ENCODE data around the gene DRD5.
"Not testable (repeated sequence)": the region's sequence is repeated elsewhere in the genome, so short reads cannot be mapped to it uniquely, and the experiment has no call there.

Gene DRD5

GRCh38 chr4:9769321-9769720 lies 12.1 kb upstream of the DRD5 start:
- no peak overlapping the region for H3K27ac ChIP-seq
- H4K20me1 ChIP-seq: no peaks in the 10 kb centered on the region
- H3K4me3 ChIP-seq: no peak overlapping the region
- H3K9ac ChIP-seq: no peak overlapping the region
- H3K27me3 ChIP-seq: no peaks in the 10 kb centered on the region
- no peaks in the 10 kb centered on the region for H3K36me3 ChIP-seq
- no peaks in the 10 kb centered on the region for H3K4me1 ChIP-seq
- no peak overlapping the region for H3K4me2 ChIP-seq
- H3K9me3 ChIP-seq: no peaks in the 10 kb centered on the region
- TF ChIP-seq Cebpa-rat (IDR thresholded peaks at IDR 0.05): no peak

DNA sequence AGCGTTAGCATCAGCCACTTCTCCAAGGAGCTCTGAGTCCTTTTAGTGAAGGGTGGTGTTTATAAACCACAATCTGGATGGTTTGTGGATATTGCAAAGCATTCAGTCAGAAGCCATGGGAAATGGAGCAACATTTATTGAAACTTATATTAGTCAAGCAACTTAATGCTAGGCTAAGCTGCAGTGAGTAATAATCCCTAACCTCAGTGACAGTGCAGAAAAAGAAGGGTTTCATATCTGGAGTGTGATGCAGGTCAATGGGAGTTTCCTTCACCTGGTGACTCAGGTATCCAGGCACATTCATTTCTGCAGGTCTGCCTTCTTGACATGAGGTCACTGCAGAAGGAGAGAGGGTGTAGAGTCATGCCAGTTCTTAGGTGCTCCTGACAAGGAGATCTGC lies 10.4 kb upstream of the DRD5 start:
- TF ChIP-seq Cebpa-rat (IDR thresholded peaks at IDR 0.05): no peak

GRCh38 chr4:9773471-9773870 lies 8.0 kb upstream of the DRD5 start:
- H3K36me3 ChIP-seq: no peaks in the 10 kb centered on the region
- no peaks in the 10 kb centered on the region for H4K20me1 ChIP-seq
- H3K4me3 ChIP-seq: no peak overlapping the region
- no peak overlapping the region for H3K4me2 ChIP-seq
- no peak overlapping the region for H3K27ac ChIP-seq
- H3K4me1 ChIP-seq: peaks cover 12% of the 10 kb centered on the region
- H3K9ac ChIP-seq: no peak overlapping the region
- no peak for TF ChIP-seq Cebpa-rat (IDR thresholded peaks at IDR 0.05)
- no peaks in the 10 kb centered on the region for H3K9me3 ChIP-seq
- no peaks in the 10 kb centered on the region for H3K27me3 ChIP-seq

More for the DNA sequence above, 10.4 kb upstream of the DRD5 start:
- no peaks in the 10 kb centered on the region for H4K20me1 ChIP-seq
- no peak overlapping the region for H3K27ac ChIP-seq
- H3K9ac ChIP-seq: no peak overlapping the region
- no peaks in the 10 kb centered on the region for H3K4me1 ChIP-seq
- H3K36me3 ChIP-seq: no peaks in the 10 kb centered on the region
- no peaks in the 10 kb centered on the region for H3K9me3 ChIP-seq
- no peak overlapping the region for H3K4me3 ChIP-seq
- no peaks in the 10 kb centered on the region for H3K27me3 ChIP-seq
- H3K4me2 ChIP-seq: no peak overlapping the region

DNA sequence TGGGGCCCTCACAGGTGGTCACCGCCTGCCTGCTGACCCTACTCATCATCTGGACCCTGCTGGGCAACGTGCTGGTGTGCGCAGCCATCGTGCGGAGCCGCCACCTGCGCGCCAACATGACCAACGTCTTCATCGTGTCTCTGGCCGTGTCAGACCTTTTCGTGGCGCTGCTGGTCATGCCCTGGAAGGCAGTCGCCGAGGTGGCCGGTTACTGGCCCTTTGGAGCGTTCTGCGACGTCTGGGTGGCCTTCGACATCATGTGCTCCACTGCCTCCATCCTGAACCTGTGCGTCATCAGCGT lies 652 bp downstream of the DRD5 start:
- Histone ChIP-seq H3K27ac (no peak overlapping the region), H3K9me3 (peaks cover 18% of the 10 kb centered on the region), H3K27me3 (no peaks in the 10 kb centered on the region), H4K20me1 (no peaks in the 10 kb centered on the region), H3K9ac (no peak overlapping the region), H3K4me3 (no peak overlapping the region), H3K36me3 (no peaks in the 10 kb centered on the region), H3K4me1 (peaks cover 13% of the 10 kb centered on the region), H3K4me2 (no peak overlapping the region)
- TF ChIP-seq Cebpa-rat (IDR thresholded peaks at IDR 0.05): no peak

DNA sequence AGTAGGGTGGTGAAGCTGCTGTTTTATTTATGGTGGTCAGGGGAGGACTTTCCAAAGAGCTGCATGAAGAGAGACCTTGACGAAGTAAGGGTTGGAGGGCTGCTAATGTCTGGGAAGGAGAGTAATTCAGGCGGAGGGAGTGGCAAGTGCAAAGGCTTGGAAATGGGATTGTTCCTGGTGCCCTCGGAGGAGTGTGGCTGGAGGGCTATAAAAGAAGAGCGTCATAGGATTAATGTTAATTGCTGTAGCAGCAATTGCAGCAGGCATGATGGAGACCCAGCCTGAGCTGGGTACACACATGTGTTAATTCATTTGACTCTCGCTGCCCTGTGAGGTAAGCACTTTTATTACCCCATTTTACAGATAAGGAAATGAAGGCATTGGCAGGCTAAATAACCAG lies 4.5 kb downstream of the DRD5 start:
- not testable (repeated sequence) for H3K4me2 ChIP-seq, H3K4me1 ChIP-seq, H4K20me1 ChIP-seq, H3K36me3 ChIP-seq, H3K9ac ChIP-seq, H3K27ac ChIP-seq, H3K27me3 ChIP-seq, H3K4me3 ChIP-seq
- H3K9me3 ChIP-seq: peaks cover 16% of the 10 kb centered on the region

DNA sequence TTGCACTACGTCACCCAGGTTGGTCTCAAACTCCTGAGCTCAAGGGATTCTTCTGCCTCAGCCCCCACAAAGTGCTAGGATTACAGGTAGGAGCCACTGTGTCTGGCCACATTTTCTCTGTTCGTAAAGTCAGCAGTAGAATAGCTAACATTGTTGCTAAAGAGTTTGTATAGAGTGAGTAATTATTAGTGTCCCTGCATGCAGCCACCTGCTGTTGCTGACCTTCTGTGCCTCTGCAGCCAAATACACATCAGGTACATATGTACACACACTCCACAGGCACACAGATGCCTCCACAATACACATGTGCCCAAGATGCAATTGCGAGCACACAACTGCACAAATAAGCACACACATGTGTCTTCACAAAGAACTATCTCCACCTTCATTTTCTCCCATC lies 10.9 kb downstream of the DRD5 start:
- Histone ChIP-seq H3K27ac (no peak overlapping the region), H4K20me1 (no peaks in the 10 kb centered on the region), H3K36me3 (no peaks in the 10 kb centered on the region), H3K4me2 (no peak overlapping the region), H3K9me3 (no peaks in the 10 kb centered on the region), H3K27me3 (no peaks in the 10 kb centered on the region), H3K9ac (no peak overlapping the region), H3K4me1 (no peaks in the 10 kb centered on the region), H3K4me3 (no peak overlapping the region)
- TF ChIP-seq Cebpa-rat (IDR thresholded peaks at IDR 0.05): no peak

GRCh38 chr4:9796641-9797040 lies 15.2 kb downstream of the DRD5 start:
- not testable (repeated sequence) for H3K4me2 ChIP-seq, H3K27ac ChIP-seq, H3K36me3 ChIP-seq, H4K20me1 ChIP-seq, H3K9ac ChIP-seq, H3K9me3 ChIP-seq, H3K27me3 ChIP-seq, H3K4me3 ChIP-seq
- peaks cover 11% of the 10 kb centered on the region for H3K4me1 ChIP-seq

DNA sequence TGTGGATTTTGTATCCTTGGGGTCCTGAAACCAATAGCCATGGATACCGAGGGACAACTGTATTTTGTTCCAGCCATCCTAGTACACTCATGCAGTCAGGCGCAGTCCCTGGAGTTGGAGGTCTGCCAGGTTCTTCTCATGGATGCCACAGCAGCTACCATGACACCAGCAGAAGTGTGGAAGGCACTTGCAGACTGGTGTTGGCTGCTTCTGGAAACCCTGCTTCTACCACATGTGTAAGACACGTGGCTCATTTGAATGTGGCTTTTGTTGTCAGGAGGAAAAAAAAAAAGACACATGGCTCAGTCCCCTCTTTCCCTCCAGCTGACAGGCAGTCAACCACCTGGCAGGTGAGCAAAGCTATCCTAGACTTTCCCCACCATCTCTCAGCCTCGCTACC lies 19.4 kb downstream of the DRD5 start:
- Histone ChIP-seq H3K36me3 (no peaks in the 10 kb centered on the region), H3K9me3 (no peaks in the 10 kb centered on the region), H3K9ac (no peak overlapping the region), H3K27me3 (no peaks in the 10 kb centered on the region), H4K20me1 (no peaks in the 10 kb centered on the region), H3K4me1 (peaks cover 14% of the 10 kb centered on the region), H3K27ac (no peak overlapping the region), H3K4me3 (no peak overlapping the region), H3K4me2 (peak overlapping the region; percentile 44)
- no peak for TF ChIP-seq Cebpa-rat (IDR thresholded peaks at IDR 0.05)

DNA sequence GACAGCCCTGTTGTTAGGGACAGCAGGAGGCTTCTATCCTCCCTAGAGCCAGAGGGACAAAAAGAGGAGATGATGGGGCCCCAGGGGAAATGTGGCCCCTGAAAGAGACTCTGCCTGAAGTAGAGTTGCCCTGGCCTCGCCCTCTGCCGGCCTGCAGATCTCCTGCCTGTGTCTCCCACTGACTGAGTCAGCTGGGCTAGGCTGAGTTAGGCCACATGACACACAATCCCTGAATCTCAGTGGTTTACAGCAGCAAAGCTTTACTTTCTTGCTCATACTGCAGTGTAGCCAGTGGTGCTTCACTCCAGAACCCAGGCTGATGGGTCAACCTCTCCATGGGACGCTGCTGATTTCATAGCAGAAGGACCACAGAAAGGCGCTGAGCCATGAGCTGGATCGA lies 23.5 kb downstream of the DRD5 start:
- H3K36me3 ChIP-seq: no peaks in the 10 kb centered on the region
- no peaks in the 10 kb centered on the region for H3K9me3 ChIP-seq
- H3K4me3 ChIP-seq: no peak overlapping the region
- peaks cover 18% of the 10 kb centered on the region for H3K4me1 ChIP-seq
- H4K20me1 ChIP-seq: no peaks in the 10 kb centered on the region
- no peak overlapping the region for H3K9ac ChIP-seq
- H3K4me2 ChIP-seq: no peak overlapping the region
- no peaks in the 10 kb centered on the region for H3K27me3 ChIP-seq
- H3K27ac ChIP-seq: no peak overlapping the region
- TF ChIP-seq Cebpa-rat (IDR thresholded peaks at IDR 0.05): no peak

GRCh38 chr4:9808077-9808476 lies 26.6 kb downstream of the DRD5 start:
- Histone ChIP-seq H3K27me3 (no peaks in the 10 kb centered on the region), H3K4me2 (no peak overlapping the region), H3K9ac (no peak overlapping the region), H3K27ac (no peak overlapping the region), H3K4me1 (0 out of 2 replicates have a peak, but pooled peaks cover 4% of the 10 kb centered on the region), H3K4me3 (no peak overlapping the region), H3K9me3 (no peaks in the 10 kb centered on the region), H4K20me1 (no peaks in the 10 kb centered on the region), H3K36me3 (no peaks in the 10 kb centered on the region)
- no peak for TF ChIP-seq Cebpa-rat (IDR thresholded peaks at IDR 0.05)

DNA sequence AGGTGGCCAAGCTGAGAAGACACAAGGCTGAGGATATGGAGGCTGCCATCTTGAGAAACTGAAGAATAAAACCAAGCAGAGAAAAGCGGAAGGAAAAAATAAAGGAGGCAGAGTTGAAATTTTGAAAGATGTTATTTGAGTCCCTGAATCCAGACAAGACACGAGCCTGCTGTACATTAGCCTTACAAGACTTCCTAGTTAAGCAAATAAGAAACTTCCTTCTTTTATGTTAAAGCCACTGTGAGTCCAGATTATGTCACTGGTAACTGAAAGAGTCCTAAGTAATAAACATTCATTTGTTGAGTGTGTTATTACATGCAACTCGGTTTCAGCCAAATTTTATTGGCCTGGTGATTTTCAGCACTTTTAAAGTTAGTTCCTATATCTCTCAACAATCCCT lies 30.4 kb downstream of the DRD5 start:
- Histone ChIP-seq H3K9me3 (no peaks in the 10 kb centered on the region), H3K4me1 (0 out of 2 replicates have a peak, but pooled peaks cover 4% of the 10 kb centered on the region), H4K20me1 (no peaks in the 10 kb centered on the region), H3K9ac (no peak overlapping the region), H3K36me3 (no peaks in the 10 kb centered on the region), H3K27me3 (no peaks in the 10 kb centered on the region), H3K4me3 (no peak overlapping the region), H3K27ac (no peak overlapping the region), H3K4me2 (no peak overlapping the region)
- no peak for TF ChIP-seq Cebpa-rat (IDR thresholded peaks at IDR 0.05)
